ENCODE results near the gene MPC2. TPM values are rescaled to one million over a fixed set of nuclear protein-coding genes. Genes with fewer than 3 reads are reported as not detected.

MPC2 gene
- polyA plus RNA-seq, 3 donors: 14.2 to 70.3 (median 59.4) TPM

GRCh38 chr1:167966050-167966449, 29.2 kb upstream of the MPC2 start:
- H3K27me3 ChIP-seq (ENCODE audit: control insufficient read depth in 2 of 2, insufficient read depth in 2 of 2, low read length in 2 of 2): no peaks in the 10 kb centered on the region
- H3K36me3 ChIP-seq (replicated peaks in 1 of 2; ENCODE audit: control insufficient read depth in 1 of 2, insufficient read depth in 2 of 2, low read length in 2 of 2): peaks cover 7 to 36% of the 10 kb centered on the region in 2 donors
- intact Hi-C loops (cut with micrococcal nuclease): no loop called here
- H3K9me3 ChIP-seq (replicated peaks in 1 of 2; ENCODE audit: control insufficient read depth in 1 of 2, insufficient read depth in 1 of 2, low read length in 2 of 2): no peaks in the 10 kb centered on the region
- H4K20me1 ChIP-seq (ENCODE audit: insufficient read depth, low read length): no peaks in the 10 kb centered on the region
- no peak for DNase-seq
- no peaks in the 10 kb centered on the region for H3K27me3 Mint-ChIP-seq (ENCODE audit: low read depth in 3 of 3)
- H3K36me3 Mint-ChIP-seq: peaks cover 30 to 38% of the 10 kb centered on the region in 2 donors
- H3K4me1 ChIP-seq (ENCODE audit: control insufficient read depth in 1 of 2, insufficient read depth in 2 of 2, low read length in 2 of 2): no peaks in the 10 kb centered on the region
- H3K4me1 Mint-ChIP-seq: peaks cover 4% of the 10 kb centered on the region
- H3K4me2 ChIP-seq (replicated peaks; ENCODE audit: extremely low read depth, low read length, poor library complexity, severe bottlenecking): no peak overlapping the region
- no CpG with 5 or more reads among the region's 4 CpGs for WGBS (ENCODE audit: insufficient coverage)
- peaks cover 0 to 3% (median 0%) of the 10 kb centered on the region in 7 donors for H3K9me3 Mint-ChIP-seq
- H2AFZ ChIP-seq (ENCODE audit: insufficient read depth, low read depth, low read length, poor library complexity, severe bottlenecking): no peak overlapping the region
- no peak for TF ChIP-seq CTCF (IDR thresholded peaks at IDR 0.05)
- no peak overlapping the region for H3K27ac ChIP-seq (ENCODE audit: low read depth in 1 of 2, low read length in 2 of 2)
- H3K4me3 ChIP-seq (replicated peaks in 1 of 3; ENCODE audit: low read depth in 2 of 3, low read length in 3 of 3): no peak overlapping the region
- no peak overlapping the region for H3K9ac ChIP-seq (ENCODE audit: insufficient read depth, low read length, poor library complexity, severe bottlenecking)
- H3K4me3 Mint-ChIP-seq: no peak overlapping the region
- H3K27ac Mint-ChIP-seq: no peak overlapping the region
- H3K79me2 ChIP-seq (ENCODE audit: insufficient read depth, low read length): peaks cover 4% of the 10 kb centered on the region

GRCh38 chr1:167964646-167965045, 27.8 kb upstream of the MPC2 start:
- no peak overlapping the region for H3K27ac Mint-ChIP-seq
- no peak for TF ChIP-seq CTCF (IDR thresholded peaks at IDR 0.05)
- no CpG with 5 or more reads among the region's 4 CpGs for WGBS (ENCODE audit: insufficient coverage)

More at GRCh38 chr1:167964646-167965045, 27.8 kb upstream of the MPC2 start:
- no peak for DNase-seq
- Mint-ChIP-seq H3K27me3 (ENCODE audit: low read depth in 3 of 3) (no peaks in the 10 kb centered on the region), H3K9me3 (peaks cover 0 to 3% (median 0%) of the 10 kb centered on the region in 7 donors), H3K4me3 (no peak overlapping the region), H3K36me3 (peaks cover 35 to 42% of the 10 kb centered on the region in 2 donors), H3K4me1 (peaks cover 4% of the 10 kb centered on the region)
- Histone ChIP-seq H3K27me3 (ENCODE audit: control insufficient read depth in 2 of 2, insufficient read depth in 2 of 2, low read length in 2 of 2) (no peaks in the 10 kb centered on the region), H3K4me2 (replicated peaks; ENCODE audit: extremely low read depth, low read length, poor library complexity, severe bottlenecking) (no peak overlapping the region), H3K4me1 (ENCODE audit: control insufficient read depth in 1 of 2, insufficient read depth in 2 of 2, low read length in 2 of 2) (no peaks in the 10 kb centered on the region), H3K36me3 (replicated peaks in 1 of 2; ENCODE audit: control insufficient read depth in 1 of 2, insufficient read depth in 2 of 2, low read length in 2 of 2) (peaks cover 7 to 34% of the 10 kb centered on the region in 2 donors), H2AFZ (ENCODE audit: insufficient read depth, low read depth, low read length, poor library complexity, severe bottlenecking) (no peak overlapping the region), H3K4me3 (replicated peaks in 1 of 3; ENCODE audit: low read depth in 2 of 3, low read length in 3 of 3) (no peak overlapping the region), H4K20me1 (ENCODE audit: insufficient read depth, low read length) (no peaks in the 10 kb centered on the region), H3K79me2 (ENCODE audit: insufficient read depth, low read length) (peaks cover 4% of the 10 kb centered on the region), H3K9me3 (replicated peaks in 1 of 2; ENCODE audit: control insufficient read depth in 1 of 2, insufficient read depth in 1 of 2, low read length in 2 of 2) (no peaks in the 10 kb centered on the region), H3K27ac (ENCODE audit: low read depth in 1 of 2, low read length in 2 of 2) (no peak overlapping the region), H3K9ac (ENCODE audit: insufficient read depth, low read length, poor library complexity, severe bottlenecking) (no peak overlapping the region)
- intact Hi-C loops (cut with micrococcal nuclease): no loop called here

Data from CD14-positive monocyte (primary cell).